Measurements from ENCODE around the gene ASXL1.

- no peak for TF ChIP-seq GATA3 (IDR thresholded peaks at IDR 0.05; ENCODE audit: low read depth, low read length)
- no peak for TF ChIP-seq GATA2 (IDR thresholded peaks at IDR 0.05; ENCODE audit: low read depth, low read length)
Observed at GRCh38 chr20:32448306-32449056, 90.3 kb downstream of the ASXL1 start.

Measured in SH-SY5Y (cell line).